BJ (cell line): ENCODE data around the gene SMARCA2. TPM values are rescaled to one million over a fixed set of nuclear protein-coding genes. Genes with fewer than 3 reads are reported as not detected.

ENCODE experiments used
- CTCF ChIA-PET: fragments of 350-600 bp; formaldehyde crosslinking; extraction: SDS; loops from one replicate; lab custom pipeline; 2021; ENCODE audit warnings: antibody characterized with exemption, inconsistent platforms; lab: Yijun Ruan, JAX
- POLR2A ChIA-PET: fragments of 300-600 bp; sonication (Branson Sonifier 250); formaldehyde crosslinking; extraction: SDS; loops from one replicate; lab custom pipeline; 2021; ENCODE audit warnings: antibody characterized with exemption; lab: Charles Lee
- DNase-seq: peaks from one replicate; pipeline ENCODE4 v3.0.0-alpha.2; 2011; ENCODE audit warnings: low read depth
- H3K27me3 ChIP-seq: 2 replicates; pipeline ENCODE4 v1.6.0; 2011; ENCODE audit warnings: low read length; ENCODE audit not compliant: control insufficient read depth, insufficient read depth
- H3K36me3 ChIP-seq: 2 replicates; pipeline ENCODE4 v1.5.1; 2011; ENCODE audit warnings: low read length; ENCODE audit not compliant: control insufficient read depth, insufficient read depth
- H3K4me3 ChIP-seq: 2 replicates; pipeline ENCODE4 v1.5.1; 2011; ENCODE audit warnings: low read depth, mild to moderate bottlenecking, control low read depth, low read length
- CTCF ChIP-seq: IDR thresholded peaks from 2 replicates; pipeline ENCODE4 v1.5.1; 2011; ENCODE audit warnings: low read depth, mild to moderate bottlenecking, control low read depth, inconsistent platforms, low read length, moderate library complexity; ENCODE audit not compliant: insufficient read depth
- polyA plus RNA-seq: library from polyadenylated mRNA; depleted of rRNA; stranded (reverse); fragments of >200 nt; gene quantifications from 2 replicates; pipeline ENCODE4 v1.2.3, GENCODE V29; 2011

Gene SMARCA2
- polyA plus RNA-seq, 1 experiment, result 67.4 TPM

- ChIA-PET CTCF (interaction anchor here (0.7 to 1.1 kb wide), 2 partner anchors 15 to 33 kb away, joined by 3 to 4 read pairs; no protein-coding TSS in a partner anchor), POLR2A (no interaction called here)
- TF ChIP-seq CTCF, result no peak
- DNase-seq, result no peak
- Histone ChIP-seq H3K4me3 (no peak overlapping the region), H3K36me3 (peaks cover 1% of the 10 kb centered on the region; the same call in 1 of the 2 replicates), H3K27me3 (no peaks in the 10 kb centered on the region)
Observed at GRCh38 chr9:2178034-2178734, 163.0 kb downstream of the SMARCA2 start.

GRCh38 chr9:2179567-2179966, 164.4 kb downstream of the SMARCA2 start:
- no peak for TF ChIP-seq CTCF
- no peak for DNase-seq
- peaks cover 4% of the 10 kb centered on the region; the same call in 1 of the 2 replicates for H3K36me3 ChIP-seq
- ChIA-PET CTCF (interaction anchor here (1.1 kb wide), 1 partner anchor 13 kb away, joined by 3 read pairs; no protein-coding TSS in a partner anchor), POLR2A (no interaction called here)
- no peak overlapping the region for H3K4me3 ChIP-seq
- H3K27me3 ChIP-seq, result no peaks in the 10 kb centered on the region

DNA sequence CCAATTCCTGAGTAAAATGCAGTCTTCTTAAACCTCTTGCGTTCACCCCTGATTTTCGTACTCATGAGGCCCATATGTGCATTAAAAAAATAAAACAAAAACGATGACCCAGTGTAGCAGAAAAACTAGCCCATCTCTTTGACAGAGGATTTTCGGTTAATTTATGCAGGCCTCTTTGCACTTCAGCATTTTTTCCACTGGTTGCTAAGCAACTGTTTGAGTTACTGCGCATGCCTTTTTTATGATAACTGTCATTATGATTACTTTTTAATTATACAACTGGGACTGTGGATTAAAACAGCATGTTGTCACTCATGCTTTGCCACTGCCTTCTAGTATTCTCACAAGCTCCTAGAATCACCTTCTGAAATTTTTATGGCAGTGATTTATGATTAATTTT, 165.0 kb downstream of the SMARCA2 start:
- Histone ChIP-seq H3K4me3 (no peak overlapping the region), H3K27me3 (no peaks in the 10 kb centered on the region), H3K36me3 (0 out of 2 replicates have a peak, but pooled peaks cover 3% of the 10 kb centered on the region)
- CTCF ChIA-PET, result interaction anchor here (0.6 to 1.8 kb wide), 3 partner anchors 47 to 56 kb away, joined by 3 to 6 read pairs (median 3); no protein-coding TSS in a partner anchor
- TF ChIP-seq CTCF, result no peak
- DNase-seq, result no peak
- POLR2A ChIA-PET, result interaction anchor here (0.6 kb wide), 1 partner anchor 253 kb away, joined by 3 read pairs; no protein-coding TSS in a partner anchor

- POLR2A ChIA-PET, result interaction anchor here (0.6 kb wide), 2 partner anchors 253 kb away, joined by 3 read pairs; no protein-coding TSS in a partner anchor
- H3K4me3 ChIP-seq, result no peak overlapping the region
- no peaks in the 10 kb centered on the region for H3K27me3 ChIP-seq
- CTCF ChIA-PET, result interaction anchor here (0.6 to 1.8 kb wide), 5 partner anchors 12 to 56 kb away, joined by 3 to 6 read pairs (median 3); no protein-coding TSS in a partner anchor
- peaks cover 4% of the 10 kb centered on the region for H3K36me3 ChIP-seq
- DNase-seq, result no peak
- TF ChIP-seq CTCF, result no peak
Observed at GRCh38 chr9:2180704-2181103, 165.6 kb downstream of the SMARCA2 start.

- ChIA-PET CTCF (interaction anchor here (0.6 to 1.7 kb wide), 5 partner anchors 11 to 55 kb away, joined by 3 to 5 read pairs (median 3); no protein-coding TSS in a partner anchor), POLR2A (no interaction called here)
- peak; percentile 33; the same call in 1 of the 2 replicates for TF ChIP-seq CTCF
- Histone ChIP-seq H3K4me3 (no peak overlapping the region), H3K27me3 (no peaks in the 10 kb centered on the region), H3K36me3 (peaks cover 7% of the 10 kb centered on the region)
- DNase-seq, result no peak
Observed at GRCh38 chr9:2181792-2182191, 166.6 kb downstream of the SMARCA2 start.
